Ovary (tissue), 9 donors: Measurements from ENCODE around the gene LGALS3BP. TPM values are rescaled to one million over a fixed set of nuclear protein-coding genes. Genes with fewer than 3 reads are reported as not detected.
A peak's percentile ranks its signal among the peaks of the same experiment; 100 is the strongest.
"Not testable (repeated sequence)": the region's sequence is repeated elsewhere in the genome, so short reads cannot be mapped to it uniquely, and the experiment has no call there.

ENCODE experiments used
- DNase-seq, 5 donors: peaks; one replicate each; pipeline ENCODE4 v3.0.0-alpha.2; 2019 to 2020
- H3K27ac ChIP-seq, 2 donors: fragments of 200-600 bp; one replicate each; pipeline versions ENCODE4 v1.5.1 to v1.8.0; 2019 to 2022
- H3K27me3 ChIP-seq: fragments of 200-600 bp; one replicate; pipeline ENCODE4 v1.8.0; 2022
- H3K36me3 ChIP-seq: fragments of 200-600 bp; sonication (generic); one replicate; pipeline ENCODE4 v1.5.1; 2019
- H3K4me1 ChIP-seq: one replicate; pipeline ENCODE4 v1.8.1; 2013; ENCODE audit warnings: mild to moderate bottlenecking, moderate library complexity; ENCODE audit not compliant: insufficient read depth
- H3K4me3 ChIP-seq: fragments of 200-600 bp; sonication (generic); one replicate; pipeline ENCODE4 v1.5.1; 2017
- H3K9me3 ChIP-seq, 2 donors: fragments of 200-600 bp in 1 of 2; sonication (generic) in 1 of 2; one replicate each; pipeline versions ENCODE4 v1.5.1 to v1.8.1; 2013 to 2019; ENCODE audit warnings: mild to moderate bottlenecking in 1 of 2, moderate library complexity in 1 of 2
- EP300 ChIP-seq: sonication (generic); formaldehyde crosslinking; IDR thresholded peaks from one replicate; pipeline ENCODE4 v1.6.1; 2017; ENCODE audit warnings: antibody characterized with exemption
- POLR2A ChIP-seq: fragments of 450-650 bp; IDR thresholded peaks from one replicate; pipeline ENCODE4 v1.6.1; 2017; ENCODE audit warnings: antibody characterized with exemption, mild to moderate bottlenecking, moderate library complexity
- WGBS, 3 donors: extraction: QIAGEN DNeasy Blood & Tissue Kit in 1 of 3; methylation state at CpG; one replicate each; pipeline versions ENCODE4 v1.1.5 to v1.1.7; 2013 to 2017; 5-methylcytosine and 5-hydroxymethylcytosine counted together
- intact Hi-C, 4 donors: fragments of 100-400 bp; cut with DNase I; formaldehyde crosslinking; loops; one replicate each; pipeline versions ENCODE4 v1.11.0 to v1.15.1; 2022 to 2023
- polyA plus RNA-seq, 2 donors: library from polyadenylated mRNA; stranded (reverse); fragments of 200-250 nt in 1 of 2; fragments of 350-450 nt in 1 of 2; fragmentation: Illumina TruSeq in 1 of 2; extraction: RNeasy Lipid Tissue Mini Kit (QIAGEN cat#74804) in 1 of 2; gene quantifications; one replicate each; pipeline ENCODE4 v1.2.3, GENCODE V29; 2013 to 2014
- total RNA-seq, 7 donors: library from RNA; depleted of rRNA in 2 of 7; stranded (reverse); fragments of >200 nt in 2 of 7; fragmentation: NEBNext Ultra II Directional in 3 of 7; extraction: Animal tissue kit (Norgen Biotek cat#: 25700) in 3 of 7; gene quantifications; one replicate each; pipeline versions ENCODE4 v1.1.0 to v1.2.4, GENCODE V29; 2016 to 2023
- TF ChIP-seq, protein P1 (sequence below), 3 donors: fragments of 450-650 bp in 2 of 3; fragments of 200-600 bp in 1 of 3; IDR thresholded peaks; one replicate each; pipeline versions ENCODE4 v1.5.1 to v1.8.0; 2016 to 2022; ENCODE audit warnings: antibody characterized with exemption in 3 of 3, mild to moderate bottlenecking in 1 of 3
- donor health status: DM: no; HTN: no; CAD: no; lungs with moderate emphysema.
- donor health status: DM: no; HTN: no; CAD: no.
- donor health status: Bipolar disorder and iron deficiency.
- donor health status: DM: yes; HTN: yes; CAD: no.
- donor health status: DM: no; HTN: no; CAD: no.
- donor health status: DM: yes; HTN: yes; CAD: no.

LGALS3BP gene
- total and polyA plus RNA-seq, 9 donors, result 191 to 584 (median 250) TPM

DNA sequence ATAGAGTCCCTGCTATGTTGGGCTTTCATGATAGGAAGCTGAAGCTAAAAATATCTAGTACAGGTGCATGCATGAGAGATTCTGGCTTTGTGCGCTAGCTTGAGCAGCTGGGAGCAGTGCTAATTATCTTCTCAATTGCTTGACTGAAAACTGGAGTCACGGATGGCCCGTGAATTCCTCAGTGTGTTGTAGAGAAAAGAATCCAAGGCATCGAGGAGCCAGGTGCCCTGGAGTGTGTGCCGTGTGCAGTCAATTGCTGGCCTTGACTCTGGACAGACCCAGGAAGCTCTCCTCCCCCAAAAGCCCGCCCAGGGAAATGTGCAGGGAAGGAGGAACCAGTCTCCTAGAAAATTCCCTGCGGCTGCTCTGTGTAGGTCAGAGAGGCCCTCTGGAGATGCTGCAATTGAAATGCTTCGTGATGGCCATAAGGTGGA, 14.2 kb downstream of the LGALS3BP start:
- Histone ChIP-seq H3K4me1 (peaks cover 11% of the 10 kb centered on the region), H3K4me3 (no peak overlapping the region), H3K27ac (peak overlapping the region in 1 of 2 donors; percentile 29), H3K36me3 (no peaks in the 10 kb centered on the region), H3K9me3 (no peaks in the 10 kb centered on the region), H3K27me3 (no peaks in the 10 kb centered on the region)
- peak in 4 of 5 donors; percentile 52 to 67 (median 64) for DNase-seq
- WGBS, 3 donors, result 21 to 31% (median 30%) methylated on average over 8 of the region's 8 CpGs
- TF ChIP-seq, protein P1, sequence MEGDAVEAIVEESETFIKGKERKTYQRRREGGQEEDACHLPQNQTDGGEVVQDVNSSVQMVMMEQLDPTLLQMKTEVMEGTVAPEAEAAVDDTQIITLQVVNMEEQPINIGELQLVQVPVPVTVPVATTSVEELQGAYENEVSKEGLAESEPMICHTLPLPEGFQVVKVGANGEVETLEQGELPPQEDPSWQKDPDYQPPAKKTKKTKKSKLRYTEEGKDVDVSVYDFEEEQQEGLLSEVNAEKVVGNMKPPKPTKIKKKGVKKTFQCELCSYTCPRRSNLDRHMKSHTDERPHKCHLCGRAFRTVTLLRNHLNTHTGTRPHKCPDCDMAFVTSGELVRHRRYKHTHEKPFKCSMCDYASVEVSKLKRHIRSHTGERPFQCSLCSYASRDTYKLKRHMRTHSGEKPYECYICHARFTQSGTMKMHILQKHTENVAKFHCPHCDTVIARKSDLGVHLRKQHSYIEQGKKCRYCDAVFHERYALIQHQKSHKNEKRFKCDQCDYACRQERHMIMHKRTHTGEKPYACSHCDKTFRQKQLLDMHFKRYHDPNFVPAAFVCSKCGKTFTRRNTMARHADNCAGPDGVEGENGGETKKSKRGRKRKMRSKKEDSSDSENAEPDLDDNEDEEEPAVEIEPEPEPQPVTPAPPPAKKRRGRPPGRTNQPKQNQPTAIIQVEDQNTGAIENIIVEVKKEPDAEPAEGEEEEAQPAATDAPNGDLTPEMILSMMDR (IDR thresholded peaks at IDR 0.05), result no peak
- TF ChIP-seq EP300 (no peak), POLR2A (no peak)
- intact Hi-C loops, result no loop called here

DNA sequence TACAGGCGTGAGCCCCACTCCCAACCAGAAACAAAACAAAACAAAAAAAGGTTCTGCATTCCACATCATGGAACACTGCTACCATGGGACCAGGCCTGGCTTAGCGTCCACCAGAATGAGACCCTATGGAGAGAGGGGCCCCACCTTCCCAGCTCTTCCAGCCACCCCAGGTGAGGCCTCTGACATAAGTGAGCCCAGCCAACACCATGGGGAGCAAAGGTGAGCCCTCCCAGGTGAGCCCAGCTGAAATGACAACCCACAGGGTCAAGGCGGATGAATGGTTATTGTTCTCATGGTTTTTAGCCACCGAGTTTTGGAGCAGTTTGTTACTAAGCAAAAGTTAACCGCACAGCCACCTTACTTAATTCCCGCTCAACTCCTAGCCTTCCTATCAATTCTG, 16.3 kb downstream of the LGALS3BP start:
- WGBS, 3 donors, result 84 to 89% (median 88%) methylated on average over 6 of the region's 6 CpGs
- intact Hi-C loops, result no loop called here

DNA sequence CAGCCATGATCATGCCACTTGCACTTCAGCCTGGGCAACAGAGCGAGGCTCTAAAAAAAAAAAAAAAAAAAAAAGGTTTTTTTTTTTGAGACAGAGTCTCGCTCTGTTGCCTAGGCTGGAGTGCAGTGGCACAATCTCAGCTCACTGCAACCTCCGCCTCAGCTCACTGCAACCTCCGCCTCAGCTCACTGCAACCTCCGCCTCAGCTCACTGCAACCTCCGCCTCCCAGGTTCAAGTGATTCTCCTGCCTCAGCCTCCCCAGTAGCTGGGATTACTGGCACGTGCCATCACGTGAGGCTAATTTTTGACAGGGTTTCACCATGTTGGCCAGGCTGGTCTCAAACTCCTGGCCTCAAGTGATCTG, 16.8 kb downstream of the LGALS3BP start:
- H3K36me3 ChIP-seq, H3K27me3 ChIP-seq, H3K4me3 ChIP-seq, H3K9me3 ChIP-seq, DNase-seq, intact Hi-C loops, H3K27ac ChIP-seq: not testable (repeated sequence)
- 97 to 98% (median 97%) methylated on average over 8 of the region's 8 CpGs for WGBS, 3 donors
- H3K4me1 ChIP-seq, result peaks cover 11% of the 10 kb centered on the region

More for the DNA sequence above, 16.3 kb downstream of the LGALS3BP start:
- Histone ChIP-seq H3K27me3 (no peaks in the 10 kb centered on the region), H3K36me3 (no peaks in the 10 kb centered on the region), H3K9me3 (no peaks in the 10 kb centered on the region), H3K4me1 (peaks cover 11% of the 10 kb centered on the region), H3K4me3 (no peak overlapping the region), H3K27ac (no peak overlapping the region)
- TF ChIP-seq, protein P1 (IDR thresholded peaks at IDR 0.05), result no peak
- TF ChIP-seq EP300, result no peak
- no peak for TF ChIP-seq POLR2A
- no peak for DNase-seq

DNA sequence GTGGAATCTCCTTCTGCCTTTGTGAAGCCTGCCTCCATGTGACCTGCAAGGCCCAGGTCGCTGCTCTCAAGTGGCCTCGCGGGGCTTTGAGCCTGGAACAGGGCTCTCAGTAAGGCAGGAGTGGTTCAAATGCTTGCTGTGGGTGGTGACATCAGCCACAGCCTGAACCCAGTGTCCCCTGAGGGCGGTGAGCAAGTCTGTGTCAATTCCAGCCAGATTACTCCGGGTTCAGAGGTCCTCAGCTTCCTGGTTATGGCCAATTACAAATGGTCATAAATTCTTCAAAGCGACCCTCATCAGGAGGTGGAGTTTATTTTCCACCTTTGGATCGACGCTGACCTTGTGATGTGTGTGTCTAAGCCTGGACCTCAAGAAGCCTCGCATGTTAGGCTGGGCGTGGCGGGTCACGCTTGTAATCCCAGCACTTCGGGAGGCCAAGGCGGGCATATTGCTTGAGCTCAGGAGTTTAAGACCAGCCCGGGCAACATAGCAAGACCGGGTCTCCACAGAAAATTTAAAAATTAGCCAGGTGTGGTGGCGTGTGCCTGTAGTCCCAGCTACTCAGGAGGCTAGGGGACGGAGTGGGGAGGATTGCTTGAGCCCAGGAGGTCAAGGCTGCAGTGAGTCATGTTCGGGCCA, 17.3 kb downstream of the LGALS3BP start:
- intact Hi-C loops, result no loop called here
- no peak for DNase-seq
- no peak overlapping the region for H3K27ac ChIP-seq
- H3K4me1 ChIP-seq, result peaks cover 11% of the 10 kb centered on the region
- H3K9me3 ChIP-seq, result no peaks in the 10 kb centered on the region
- no peaks in the 10 kb centered on the region for H3K36me3 ChIP-seq
- 87 to 89% (median 88%) methylated on average over 19 of the region's 19 CpGs for WGBS, 3 donors
- TF ChIP-seq EP300 (no peak), POLR2A (no peak)
- TF ChIP-seq, protein P1 (IDR thresholded peaks at IDR 0.05), result no peak
- H3K27me3 ChIP-seq, result no peaks in the 10 kb centered on the region
- no peak overlapping the region for H3K4me3 ChIP-seq

DNA sequence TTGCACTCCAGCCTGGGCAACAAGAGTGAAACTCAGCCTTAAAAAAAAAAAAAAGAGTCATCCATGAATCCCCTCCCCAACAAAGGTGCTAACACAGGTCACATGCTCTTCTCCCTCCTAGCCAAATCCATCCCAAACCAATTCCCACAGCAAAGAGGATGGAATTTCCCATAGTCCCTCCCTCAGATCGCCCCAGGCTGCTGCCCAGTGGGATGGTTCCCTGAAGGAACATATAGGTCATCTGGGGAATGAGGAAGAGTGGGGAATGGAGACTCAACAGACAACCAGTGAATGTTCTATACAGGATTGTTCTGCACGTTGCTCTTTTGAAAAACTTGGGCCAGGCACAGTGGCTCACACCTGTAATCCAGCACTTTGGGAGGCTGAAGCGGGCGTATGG, 18.2 kb downstream of the LGALS3BP start:
- Histone ChIP-seq H3K4me3 (no peak overlapping the region), H3K9me3 (no peaks in the 10 kb centered on the region), H3K36me3 (no peaks in the 10 kb centered on the region), H3K4me1 (peaks cover 5% of the 10 kb centered on the region), H3K27me3 (no peaks in the 10 kb centered on the region), H3K27ac (no peak overlapping the region)
- DNase-seq, result no peak
- intact Hi-C loops, result no loop called here
- 89 to 97% (median 90%) methylated on average over 4 of the region's 4 CpGs for WGBS, 3 donors
- TF ChIP-seq, protein P1 (IDR thresholded peaks at IDR 0.05), result no peak
- no peak for TF ChIP-seq POLR2A
- TF ChIP-seq EP300, result no peak
